ENCODE results near the gene PPP1R37.

Gene PPP1R37

GRCh38 chr19:45095496-45096413 is 2.8 kb downstream of the PPP1R37 start:
- no peak overlapping the region for H3K4me3 ChIP-seq (ENCODE audit: low read depth, low read length)
- in situ Hi-C loops (cut with HindIII; ENCODE audit: low sequenced_read_pairs), result no loop called here
- no peak for DNase-seq (ENCODE audit: low read depth)
- no peak for TF ChIP-seq CTCF (IDR thresholded peaks at IDR 0.05; ENCODE audit: low read depth, low read length, missing control alignments)

GRCh38 chr19:45096700-45097099 is 3.7 kb downstream of the PPP1R37 start:
- DNase-seq (ENCODE audit: low read depth), result no peak
- TF ChIP-seq CTCF (IDR thresholded peaks at IDR 0.05; ENCODE audit: low read depth, low read length, missing control alignments), result no peak
- no peak overlapping the region for H3K4me3 ChIP-seq (ENCODE audit: low read depth, low read length)
- in situ Hi-C loops (cut with HindIII; ENCODE audit: low sequenced_read_pairs), result no loop called here

- TF ChIP-seq CTCF (IDR thresholded peaks at IDR 0.05; ENCODE audit: low read depth, low read length, missing control alignments), result no peak
- DNase-seq (ENCODE audit: low read depth), result no peak
- in situ Hi-C loops (cut with HindIII; ENCODE audit: low sequenced_read_pairs), result no loop called here
- no peak overlapping the region for H3K4me3 ChIP-seq (ENCODE audit: low read depth, low read length)
Observed at GRCh38 chr19:45097450-45097775, 4.4 kb downstream of the PPP1R37 start.

GRCh38 chr19:45097776-45098520 is 5.0 kb downstream of the PPP1R37 start:
- DNase-seq (ENCODE audit: low read depth), result peak; percentile 82
- peak overlapping the region; percentile 17 for H3K4me3 ChIP-seq (ENCODE audit: low read depth, low read length)

GRCh38 chr19:45098521-45099466 is 5.8 kb downstream of the PPP1R37 start:
- TF ChIP-seq CTCF (IDR thresholded peaks at IDR 0.05; ENCODE audit: low read depth, low read length, missing control alignments), result no peak
- peak overlapping the region; percentile 17 for H3K4me3 ChIP-seq (ENCODE audit: low read depth, low read length)
- in situ Hi-C loops (cut with HindIII; ENCODE audit: low sequenced_read_pairs), result no loop called here
- peak; percentile 49 for DNase-seq (ENCODE audit: low read depth)

More at GRCh38 chr19:45097776-45098520, 5.0 kb downstream of the PPP1R37 start:
- in situ Hi-C loops (cut with HindIII; ENCODE audit: low sequenced_read_pairs), result no loop called here
- no peak for TF ChIP-seq CTCF (IDR thresholded peaks at IDR 0.05; ENCODE audit: low read depth, low read length, missing control alignments)

Measured in astrocyte of the cerebellum (primary cell).